CD14-positive monocyte (primary cell): ENCODE results near the gene KRT85. TPM values are rescaled to one million over a fixed set of nuclear protein-coding genes. Genes with fewer than 3 reads are reported as not detected.

Source experiments
- DNase-seq, 3 donors: peaks; one replicate each; pipeline ENCODE4 v3.0.0-alpha.2; 2011 to 2022
- H2AFZ ChIP-seq: 2 replicates; pipeline ENCODE4 v1.6.0; 2012; ENCODE audit warnings: mild to moderate bottlenecking, low read depth, low read length, inconsistent platforms; ENCODE audit not compliant: insufficient read depth, poor library complexity, severe bottlenecking
- H3K27ac ChIP-seq, 2 donors: 1 replicate in 1 of 2; 2 replicates in 1 of 2; pipeline ENCODE4 v1.5.1; 2012 to 2013; ENCODE audit warnings: low read length in 2 of 2, control low read depth in 1 of 2, inconsistent platforms in 1 of 2, low read depth in 1 of 2, mild to moderate bottlenecking in 1 of 2
- H3K27me3 ChIP-seq, 2 donors: one replicate each; pipeline versions ENCODE4 v1.6.0 to v1.6.1; 2011 to 2013; ENCODE audit warnings: low read length in 2 of 2; ENCODE audit not compliant: control insufficient read depth in 2 of 2, insufficient read depth in 2 of 2
- H3K36me3 ChIP-seq, 2 donors: replicated peaks in 1 of 2; 1 replicate in 1 of 2; 2 replicates in 1 of 2; pipeline versions ENCODE4 v1.5.1 to v1.6.1; 2012 to 2013; ENCODE audit warnings: low read length in 2 of 2, control low read depth in 1 of 2, inconsistent platforms in 1 of 2, mild to moderate bottlenecking in 1 of 2; ENCODE audit not compliant: insufficient read depth in 2 of 2, control insufficient read depth in 1 of 2
- H3K4me1 ChIP-seq, 2 donors: 1 replicate in 1 of 2; 2 replicates in 1 of 2; pipeline versions ENCODE4 v1.5.1 to v1.6.1; 2012 to 2013; ENCODE audit warnings: low read length in 2 of 2, control low read depth in 1 of 2, inconsistent platforms in 1 of 2, mild to moderate bottlenecking in 1 of 2, moderate library complexity in 1 of 2; ENCODE audit not compliant: insufficient read depth in 2 of 2, control insufficient read depth in 1 of 2
- H3K4me2 ChIP-seq: replicated peaks from 2 replicates; pipeline ENCODE3; 2012; ENCODE audit warnings: low read length, moderate library complexity, mild to moderate bottlenecking; ENCODE audit not compliant: poor library complexity, severe bottlenecking; ENCODE audit errors: extremely low read depth
- H3K4me3 ChIP-seq, 3 experiments: fragments of 200-600 bp in 1 of 3; sonication (generic) in 1 of 3; replicated peaks in 1 of 3; 1 replicate in 2 of 3; 2 replicates in 1 of 3; pipeline ENCODE4 v1.5.1; 2011 to 2013; ENCODE audit warnings: low read length in 3 of 3, mild to moderate bottlenecking in 3 of 3, control low read depth in 2 of 3, low read depth in 2 of 3, inconsistent platforms in 1 of 3, moderate library complexity in 1 of 3
- H3K79me2 ChIP-seq: 2 replicates; pipeline ENCODE4 v1.6.0; 2012; ENCODE audit warnings: mild to moderate bottlenecking, control low read depth, inconsistent platforms, low read length, moderate library complexity; ENCODE audit not compliant: insufficient read depth
- H3K9ac ChIP-seq: 2 replicates; pipeline ENCODE4 v1.6.0; 2017; ENCODE audit warnings: low read length, mild to moderate bottlenecking; ENCODE audit not compliant: insufficient read depth, poor library complexity, severe bottlenecking
- H3K9me3 ChIP-seq, 2 donors: replicated peaks in 1 of 2; 1 replicate in 1 of 2; 2 replicates in 1 of 2; pipeline versions ENCODE4 v1.5.1 to v1.6.1; 2012 to 2013; ENCODE audit warnings: low read length in 2 of 2, control low read depth in 1 of 2; ENCODE audit not compliant: control insufficient read depth in 1 of 2, insufficient read depth in 1 of 2
- H4K20me1 ChIP-seq: 2 replicates; pipeline ENCODE4 v1.6.0; 2012; ENCODE audit warnings: mild to moderate bottlenecking, low read length, control low read depth, moderate library complexity; ENCODE audit not compliant: insufficient read depth
- H3K27ac Mint-ChIP-seq, 7 donors: one replicate each; pipeline ENCODE4 v1.8.0; 2020; ENCODE audit warnings: mild to moderate bottlenecking in 7 of 7, mixed read lengths in 7 of 7, moderate library complexity in 6 of 7, inconsistent platforms in 2 of 7
- H3K27me3 Mint-ChIP-seq, 3 donors: one replicate each; pipeline ENCODE4 v1.8.0; 2021 to 2022; ENCODE audit warnings: low read depth in 3 of 3, mild to moderate bottlenecking in 3 of 3, mixed read lengths in 3 of 3, moderate library complexity in 3 of 3, inconsistent platforms in 1 of 3
- H3K36me3 Mint-ChIP-seq, 2 donors: one replicate each; pipeline ENCODE4 v1.8.0; 2020; ENCODE audit warnings: mixed read lengths in 2 of 2, inconsistent platforms in 1 of 2, mild to moderate bottlenecking in 1 of 2
- H3K4me1 Mint-ChIP-seq: one replicate; pipeline ENCODE4 v1.8.0; 2020; ENCODE audit warnings: mild to moderate bottlenecking, mixed read lengths
- H3K4me3 Mint-ChIP-seq, 2 donors: one replicate each; pipeline ENCODE4 v1.8.0; 2020; ENCODE audit warnings: mild to moderate bottlenecking in 2 of 2, mixed read lengths in 2 of 2, moderate library complexity in 1 of 2
- H3K9me3 Mint-ChIP-seq, 7 donors: one replicate each; pipeline ENCODE4 v1.8.0; 2020 to 2022; ENCODE audit warnings: mixed read lengths in 7 of 7, mild to moderate bottlenecking in 6 of 7, moderate library complexity in 6 of 7, inconsistent platforms in 2 of 7
- CTCF ChIP-seq: fragments of 200-600 bp; IDR thresholded peaks from one replicate; pipeline ENCODE4 v1.8.0; 2022; ENCODE audit warnings: antibody characterized with exemption, mild to moderate bottlenecking
- WGBS: methylation state at CpG from one replicate; pipeline ENCODE4 v1.1.5; 2013; ENCODE audit warnings: missing lambda C conversion rate; ENCODE audit not compliant: insufficient coverage; 5-methylcytosine and 5-hydroxymethylcytosine counted together
- intact Hi-C, 2 donors: fragments of 100-400 bp; cut with micrococcal nuclease; formaldehyde crosslinking; loops; one replicate each; pipeline versions ENCODE4 v1.15.0 to v1.15.1; 2023
- polyA plus RNA-seq, 3 donors: library from polyadenylated mRNA; depleted of rRNA in 1 of 3; unstranded in 2 of 3; stranded (reverse) in 1 of 3; fragments of 300-500 nt in 2 of 3; fragments of >200 nt in 1 of 3; fragmentation: Illumina TruSeq in 2 of 3; gene quantifications; 1 replicate in 2 of 3; 2 replicates in 1 of 3; pipeline ENCODE4 v1.2.3, GENCODE V29; 2012 to 2021

KRT85 gene
- polyA plus RNA-seq, 3 donors = not detected

- Mint-ChIP-seq H3K27ac (no peak overlapping the region), H3K4me3 (no peak overlapping the region), H3K36me3 (no peaks in the 10 kb centered on the region), H3K27me3 (peaks cover 3 to 4% (median 3%) of the 10 kb centered on the region in 3 donors), H3K9me3 (no peaks in the 10 kb centered on the region), H3K4me1 (no peaks in the 10 kb centered on the region)
- TF ChIP-seq CTCF = no peak
- H3K9me3 ChIP-seq = no peaks in the 10 kb centered on the region
- H3K9ac ChIP-seq = no peak overlapping the region
- no peak overlapping the region for H3K4me3 ChIP-seq
- H4K20me1 ChIP-seq = no peaks in the 10 kb centered on the region
- H3K27ac ChIP-seq = no peak overlapping the region
- intact Hi-C loops = no loop called here
- H3K36me3 ChIP-seq = no peaks in the 10 kb centered on the region
- no peak overlapping the region for H2AFZ ChIP-seq
- no peak overlapping the region for H3K4me2 ChIP-seq
- DNase-seq = no peak
- no peaks in the 10 kb centered on the region for H3K4me1 ChIP-seq
- H3K79me2 ChIP-seq = no peaks in the 10 kb centered on the region
- no CpG with 5 or more reads among the region's 6 CpGs for WGBS
- no peaks in the 10 kb centered on the region for H3K27me3 ChIP-seq
Measured at GRCh38 chr12:52379536-52379935, 12.3 kb upstream of the KRT85 start.

- H3K36me3 Mint-ChIP-seq = no peaks in the 10 kb centered on the region
- no peak overlapping the region for H3K4me3 ChIP-seq
- no peaks in the 10 kb centered on the region for H4K20me1 ChIP-seq
- no peak for TF ChIP-seq CTCF
- H3K4me2 ChIP-seq = no peak overlapping the region
- WGBS = 83% methylated on average over 11 of the region's 19 CpGs
- no peaks in the 10 kb centered on the region for H3K4me1 ChIP-seq
- no peaks in the 10 kb centered on the region for H3K79me2 ChIP-seq
- DNase-seq = no peak
- H3K27me3 ChIP-seq = no peaks in the 10 kb centered on the region
- no peak overlapping the region for H3K4me3 Mint-ChIP-seq
- H3K27ac Mint-ChIP-seq = no peak overlapping the region
- no peaks in the 10 kb centered on the region for H3K36me3 ChIP-seq
- H3K4me1 Mint-ChIP-seq = no peaks in the 10 kb centered on the region
- no peak overlapping the region for H3K9ac ChIP-seq
- intact Hi-C loops = no loop called here
- H3K9me3 ChIP-seq = no peaks in the 10 kb centered on the region
- H3K27ac ChIP-seq = no peak overlapping the region
- no peak overlapping the region for H2AFZ ChIP-seq
- peaks cover 1 to 4% (median 2%) of the 10 kb centered on the region in 3 donors for H3K27me3 Mint-ChIP-seq
- peaks cover 0 to 4% (median 2%) of the 10 kb centered on the region in 7 donors for H3K9me3 Mint-ChIP-seq
Measured at GRCh38 chr12:52378091-52378490, 10.8 kb upstream of the KRT85 start.
